Liver (tissue), 3 donors: ENCODE results near the gene CIB4.

Experiments
- ATF3 ChIP-seq: IDR thresholded peaks from 2 replicates; pipeline ENCODE4 v1.6.1; 2016; ENCODE audit warnings: antibody characterized with exemption
- CTCF ChIP-seq: fragments of 150-350 bp; IDR thresholded peaks from 2 replicates; pipeline ENCODE4 v1.5.1; 2017; ENCODE audit warnings: improper control_type of control experiment, low read depth, low read length; ENCODE audit not compliant: missing input control
- EGR1 ChIP-seq, 2 donors: IDR thresholded peaks; 2 replicates each; pipeline ENCODE4 v1.6.1; 2016 to 2018; ENCODE audit warnings: antibody characterized with exemption in 2 of 2, low read depth in 2 of 2
- JUND ChIP-seq, 2 donors: IDR thresholded peaks; 2 replicates each; pipeline ENCODE4 v1.6.1; 2016; ENCODE audit warnings: antibody characterized with exemption in 2 of 2
- MAX ChIP-seq: IDR thresholded peaks from 2 replicates; pipeline ENCODE4 v1.6.1; 2016; ENCODE audit warnings: antibody characterized with exemption
- REST ChIP-seq: IDR thresholded peaks from 2 replicates; pipeline ENCODE4 v1.6.1; 2016; ENCODE audit warnings: antibody characterized with exemption, mild to moderate bottlenecking
- TAF1 ChIP-seq: conservative IDR thresholded peaks from 2 replicates; pipeline ENCODE4 v1.6.1; 2016; ENCODE audit warnings: antibody characterized with exemption, mild to moderate bottlenecking
- ZBTB33 ChIP-seq: IDR thresholded peaks from 2 replicates; pipeline ENCODE4 v1.6.1; 2016; ENCODE audit warnings: antibody characterized with exemption
- donor health status: healthy.
- donor health status: healthy.

- TF ChIP-seq TAF1 (no peak), ATF3 (no peak), ZBTB33 (no peak), EGR1 (IDR thresholded peaks at IDR 0.05; ENCODE audit: low read depth in 2 of 2) (no peak), CTCF (no peak), JUND (IDR thresholded peaks at IDR 0.05) (no peak), REST (no peak), MAX (no peak)
These were observed at the start of gene CIB4 for GRCh38 chr2:26640781-26641564.
